DMS114 treated with DMSO at 0.1 percent for 48 hours (cell line): ENCODE data around the gene OBSL1.
A peak's percentile ranks its signal among the peaks of the same experiment; 100 is the strongest.

Experiments
- DNase-seq: peaks from one replicate; lab custom pipeline; 2025; ENCODE audit not compliant: unreplicated experiment; lab: John Stamatoyannopoulos, UW

OBSL1 gene

GRCh38 chr2:219536967-219537366 is 34.4 kb downstream of the OBSL1 start:
- DNase-seq = no peak

GRCh38 chr2:219536425-219536824 is 34.9 kb downstream of the OBSL1 start:
- DNase-seq = no peak

GRCh38 chr2:219533930-219534661 is 37.2 kb downstream of the OBSL1 start:
- DNase-seq = no peak

- DNase-seq = no peak
Observed at GRCh38 chr2:219532378-219532649, 39.0 kb downstream of the OBSL1 start.

- no peak for DNase-seq
Observed at GRCh38 chr2:219531639-219532377, 39.5 kb downstream of the OBSL1 start.

- peak; percentile 70 for DNase-seq
Observed at GRCh38 chr2:219530048-219530963, 41.0 kb downstream of the OBSL1 start.

GRCh38 chr2:219527472-219527871 is 43.9 kb downstream of the OBSL1 start:
- no peak for DNase-seq

- DNase-seq = no peak
Observed at GRCh38 chr2:219527076-219527394, 44.3 kb downstream of the OBSL1 start.

GRCh38 chr2:219526320-219527075 is 44.8 kb downstream of the OBSL1 start:
- DNase-seq = no peak

- no peak for DNase-seq
Observed at GRCh38 chr2:219525533-219526232, 45.7 kb downstream of the OBSL1 start.

- no peak for DNase-seq
Observed at GRCh38 chr2:219524817-219525216, 46.5 kb downstream of the OBSL1 start.

- DNase-seq = no peak
Observed at GRCh38 chr2:219523031-219523671, 48.2 kb downstream of the OBSL1 start.

GRCh38 chr2:219522111-219523030 is 49.0 kb downstream of the OBSL1 start:
- no peak for DNase-seq

GRCh38 chr2:219521066-219521880 is 50.1 kb downstream of the OBSL1 start:
- DNase-seq = peak; percentile 46

GRCh38 chr2:219520079-219520478 is 51.3 kb downstream of the OBSL1 start:
- no peak for DNase-seq

GRCh38 chr2:219519526-219519916 is 51.8 kb downstream of the OBSL1 start:
- no peak for DNase-seq

GRCh38 chr2:219517954-219518778 is 53.2 kb downstream of the OBSL1 start:
- DNase-seq = no peak
